GM18502 (cell line): ENCODE measurements around the gene ZNF789.
"Not testable (repeated sequence)": the region's sequence is repeated elsewhere in the genome, so short reads cannot be mapped to it uniquely, and the experiment has no call there.

Experiments used
- ATAC-seq: cut with Tn5 transposase; IDR thresholded peaks from one replicate; pipeline ENCODE4 v1.9.1; 2021; ENCODE audit warnings: mild to moderate bottlenecking; ENCODE audit not compliant: unreplicated experiment, poor library complexity

Gene ZNF789

DNA sequence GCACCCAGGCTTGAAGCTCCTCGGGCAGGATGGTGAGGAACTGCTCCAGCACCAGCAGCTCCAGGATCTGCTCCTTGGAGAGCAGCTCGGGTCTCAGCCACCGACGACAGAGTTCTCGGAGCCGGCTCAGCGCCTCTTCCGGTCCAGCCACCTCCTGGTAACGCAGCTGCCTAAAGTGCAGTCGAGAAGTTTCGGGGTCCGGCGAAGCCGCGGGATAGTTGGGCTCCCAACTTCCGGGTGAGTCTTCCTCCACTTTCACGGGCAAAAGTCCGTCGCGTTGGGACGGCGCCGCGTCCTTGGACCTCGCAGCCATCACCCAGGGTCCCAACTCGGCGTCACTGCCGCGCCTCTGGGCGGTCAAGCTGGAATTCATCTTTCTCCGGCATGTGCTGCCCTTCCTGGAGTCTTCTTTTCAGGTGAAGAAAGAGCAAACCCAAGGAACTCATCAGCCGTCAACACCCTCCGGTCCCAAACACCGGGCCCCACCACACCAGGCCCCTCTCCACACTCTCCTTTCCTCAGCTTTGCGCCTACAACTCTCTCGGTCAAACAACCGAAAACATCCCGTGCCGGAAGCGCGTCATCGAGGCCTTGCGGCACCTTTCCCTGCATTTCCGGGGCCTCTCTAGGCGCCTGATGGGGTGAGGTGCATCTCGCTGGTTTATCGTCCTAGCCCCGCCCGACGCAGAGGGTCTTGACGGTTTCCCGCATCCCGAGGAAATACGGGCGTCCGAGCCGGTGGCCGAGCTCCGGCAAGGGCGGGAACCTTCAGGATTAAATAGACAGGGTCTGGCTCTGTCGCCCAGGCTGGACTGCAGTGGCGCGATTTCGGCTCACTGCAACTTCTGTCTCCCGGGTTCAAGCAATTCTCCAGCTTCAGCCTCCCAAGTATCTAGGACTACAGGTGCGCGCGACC lies 27.3 kb downstream of the ZNF789 start, which contains the start of gene ZNF394:
TSS of gene ZNF394 (minus strand) at position 561 of the 916 bp plus-strand sequence. CDS start at position 373, 188 bp downstream.
- peak; percentile 50 for ATAC-seq

DNA sequence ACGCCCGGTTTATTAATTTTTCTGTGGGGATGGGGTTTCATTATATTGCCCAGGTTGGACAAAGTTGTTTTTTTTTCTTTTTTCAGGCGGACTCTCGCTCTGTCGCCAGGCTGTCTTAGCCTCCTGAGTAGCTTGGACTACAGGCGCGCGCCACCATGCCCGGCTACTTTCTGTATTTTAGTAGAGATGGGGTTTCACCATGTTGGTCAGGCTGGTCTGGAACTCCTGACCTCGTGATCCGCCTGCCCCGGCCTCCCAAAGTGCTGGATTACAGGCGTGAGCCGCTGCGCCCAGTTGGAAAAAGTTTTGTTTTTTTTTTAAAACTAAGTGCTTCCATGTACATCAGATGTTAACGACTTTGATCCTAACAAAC lies 27.9 kb downstream of the ZNF789 start:
- no peak for ATAC-seq

- not testable (repeated sequence) for ATAC-seq
Measured at GRCh38 chr7:99501236-99501635, 28.5 kb downstream of the ZNF789 start.

DNA sequence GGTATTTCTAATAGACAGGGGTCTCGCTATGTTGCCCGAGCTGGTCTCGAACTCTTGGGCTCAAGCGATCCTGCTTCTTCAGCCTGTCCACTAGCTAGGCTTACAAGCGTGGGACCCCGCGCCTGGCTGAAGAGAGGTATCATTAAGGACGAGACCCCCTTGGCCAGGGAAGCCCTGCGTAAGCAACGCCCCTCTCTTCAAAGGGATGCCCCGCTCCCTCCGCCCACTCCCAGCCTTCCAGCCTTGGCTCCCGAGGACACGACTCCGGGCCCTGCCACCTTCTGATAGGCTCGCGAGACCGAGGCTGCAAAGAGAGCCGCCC lies 31.6 kb downstream of the ZNF789 start:
- ATAC-seq: no peak

DNA sequence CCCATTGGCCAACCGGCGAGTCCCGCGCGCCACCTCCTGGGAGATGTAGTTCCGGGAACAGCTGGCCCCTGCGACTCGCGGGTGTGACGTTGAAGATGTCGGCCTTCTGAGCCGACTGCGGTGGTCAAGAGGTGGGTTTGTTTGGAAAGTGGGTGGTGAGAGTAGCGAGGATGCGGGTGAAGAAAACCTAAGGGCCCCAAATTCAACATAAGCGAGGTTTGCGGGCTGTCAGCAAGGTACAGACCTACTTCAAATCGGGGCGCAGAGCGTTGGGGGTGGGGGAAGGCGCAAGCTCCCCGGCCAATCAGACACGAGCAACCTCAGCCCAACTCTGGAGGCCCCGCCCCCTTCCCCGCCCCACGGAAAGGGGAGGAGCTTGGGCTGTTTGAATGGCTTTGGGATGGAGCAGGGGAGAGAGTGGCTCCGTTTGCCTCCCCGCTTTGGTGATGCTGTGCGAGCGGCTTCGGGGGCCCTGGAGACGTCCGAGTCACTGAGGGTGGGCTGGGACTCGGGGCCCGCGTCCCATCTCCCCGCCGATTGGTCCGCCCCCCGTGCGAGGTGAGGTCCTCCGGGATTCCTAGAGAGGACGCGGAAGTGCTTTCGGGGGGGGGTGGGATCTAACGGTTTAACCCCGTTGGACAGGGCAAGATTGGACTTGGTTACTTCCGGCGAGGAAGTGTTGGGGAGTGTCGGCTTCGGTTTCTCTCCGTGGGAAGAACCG lies 32.1 kb downstream of the ZNF789 start, which contains the start of gene ZKSCAN5:
TSS of gene ZKSCAN5 (plus strand) at position 60 of the 721 bp plus-strand sequence. CDS start 1,383 bp downstream, outside the sequence.
- peak; percentile 83 for ATAC-seq

- ATAC-seq: peak; percentile 7
Measured at GRCh38 chr7:99505324-99505662, 32.6 kb downstream of the ZNF789 start.

GRCh38 chr7:99514050-99514449 lies 41.4 kb downstream of the ZNF789 start:
- ATAC-seq: no peak

DNA sequence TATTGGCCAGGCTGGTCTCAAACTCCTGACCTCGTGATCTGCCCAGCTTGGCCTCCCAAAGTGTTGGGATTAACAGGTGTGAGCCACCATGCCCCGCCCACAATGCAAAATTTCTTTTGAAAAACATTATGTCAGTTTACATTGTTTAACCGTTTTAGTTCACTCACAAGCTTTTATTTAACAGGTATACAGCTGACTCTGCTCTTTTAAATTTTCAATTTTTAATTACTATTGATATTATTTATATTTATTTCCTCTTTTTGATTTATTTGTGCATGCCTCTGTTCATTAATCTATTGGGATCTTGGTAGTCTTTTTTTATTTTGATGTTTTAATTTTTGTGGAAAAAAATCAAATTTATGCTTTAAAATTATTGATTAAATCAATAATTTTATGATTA lies 48.7 kb downstream of the ZNF789 start:
- ATAC-seq: no peak

DNA sequence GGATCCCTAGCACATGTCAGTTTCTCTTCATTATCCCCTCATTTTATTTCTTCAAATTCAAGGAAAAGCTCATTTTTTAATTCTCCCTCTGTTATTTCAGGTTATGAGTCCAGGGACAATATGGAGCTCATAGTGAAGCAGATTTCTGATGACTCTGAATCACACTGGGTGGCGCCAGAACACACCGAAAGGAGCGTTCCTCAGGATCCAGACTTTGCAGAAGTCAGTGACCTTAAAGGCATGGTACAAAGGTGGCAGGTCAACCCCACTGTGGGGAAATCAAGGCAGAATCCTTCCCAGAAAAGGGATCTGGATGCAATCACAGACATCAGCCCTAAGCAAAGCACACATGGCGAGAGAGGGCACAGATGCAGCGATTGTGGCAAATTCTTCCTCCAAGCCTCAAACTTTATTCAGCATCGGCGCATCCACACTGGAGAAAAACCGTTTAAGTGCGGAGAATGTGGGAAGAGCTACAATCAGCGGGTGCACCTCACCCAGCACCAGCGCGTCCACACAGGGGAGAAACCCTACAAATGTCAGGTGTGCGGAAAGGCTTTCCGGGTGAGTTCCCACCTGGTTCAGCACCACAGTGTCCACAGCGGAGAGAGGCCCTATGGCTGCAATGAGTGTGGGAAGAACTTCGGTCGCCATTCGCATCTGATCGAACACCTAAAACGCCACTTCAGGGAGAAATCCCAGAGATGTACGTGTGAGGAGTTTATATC lies 53.2 kb downstream of the ZNF789 start:
- no peak for ATAC-seq

DNA sequence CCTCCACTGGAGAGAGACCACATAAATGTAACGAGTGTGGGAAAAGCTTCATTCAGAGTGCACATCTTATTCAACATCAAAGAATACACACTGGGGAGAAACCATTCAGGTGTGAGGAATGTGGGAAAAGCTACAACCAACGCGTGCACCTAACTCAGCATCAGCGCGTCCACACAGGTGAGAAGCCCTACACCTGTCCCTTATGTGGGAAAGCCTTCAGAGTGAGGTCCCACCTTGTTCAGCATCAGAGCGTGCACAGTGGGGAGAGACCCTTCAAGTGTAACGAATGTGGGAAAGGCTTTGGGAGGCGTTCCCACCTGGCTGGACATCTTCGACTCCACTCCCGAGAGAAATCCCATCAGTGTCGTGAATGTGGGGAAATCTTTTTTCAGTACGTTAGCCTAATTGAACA lies 58.7 kb downstream of the ZNF789 start:
- ATAC-seq: no peak

- no peak for ATAC-seq
Measured at GRCh38 chr7:99535667-99536066, 63.0 kb downstream of the ZNF789 start.
